SU-DHL-6 (cell line): ENCODE measurements around the gene FYTTD1.

ENCODE experiments used
- H2AFZ ChIP-seq: fragments of 200-600 bp; sonication (generic); 2 replicates; pipeline ENCODE4 v1.6.1; 2014; ENCODE audit warnings: low read depth, mild to moderate bottlenecking, moderate library complexity, mixed read lengths, antibody characterized with exemption, low read length; ENCODE audit not compliant: severe bottlenecking
- H3F3A ChIP-seq: fragments of 200-600 bp; shearing (Covaris generic); 2 replicates; pipeline ENCODE4 v1.6.0; 2016; ENCODE audit warnings: antibody characterized with exemption, mild to moderate bottlenecking; ENCODE audit not compliant: insufficient read depth
- H3K27ac ChIP-seq: fragments of 200-600 bp; sonication (generic); 2 replicates; pipeline ENCODE4 v1.5.1; 2016; ENCODE audit warnings: low read depth, mild to moderate bottlenecking, low read length, moderate library complexity, mixed read lengths
- H3K27me3 ChIP-seq: fragments of 200-600 bp; sonication (generic), shearing (Covaris generic); 2 replicates; pipeline ENCODE4 v1.6.0; 2014; ENCODE audit warnings: mild to moderate bottlenecking, low read length
- H3K36me3 ChIP-seq: fragments of 200-600 bp; sonication (generic); 2 replicates; pipeline ENCODE4 v1.6.1; 2014; ENCODE audit warnings: mild to moderate bottlenecking, low read length, mixed read lengths
- H3K4me2 ChIP-seq: fragments of 300-600, 200-600 bp; shearing (Covaris generic), sonication (generic); 2 replicates; pipeline ENCODE4 v1.6.0; 2014; ENCODE audit warnings: low read length, low read depth, mild to moderate bottlenecking; ENCODE audit not compliant: poor library complexity, severe bottlenecking
- H3K4me3 ChIP-seq: fragments of 200-600 bp; sonication (generic); 2 replicates; pipeline ENCODE4 v1.5.1; 2014; ENCODE audit warnings: antibody characterized with exemption, low read length, mild to moderate bottlenecking, mixed read lengths; ENCODE audit not compliant: insufficient read depth, poor library complexity, severe bottlenecking
- H3K79me2 ChIP-seq: fragments of 200-600 bp; sonication (generic); 2 replicates; pipeline ENCODE4 v1.6.1; 2014; ENCODE audit warnings: mild to moderate bottlenecking, low read length, moderate library complexity; ENCODE audit not compliant: insufficient read depth
- H3K9ac ChIP-seq: fragments of 200-600 bp; sonication (generic); 2 replicates; pipeline ENCODE4 v1.7.0; 2014; ENCODE audit warnings: mild to moderate bottlenecking, low read length
- H3K9me2 ChIP-seq: fragments of 200-600 bp; sonication (generic); replicated peaks from 2 replicates; pipeline ENCODE4 v1.6.1; 2014; ENCODE audit warnings: low read length; ENCODE audit not compliant: insufficient read depth
- H3K9me3 ChIP-seq: fragments of 200-600 bp; sonication (generic); 2 replicates; pipeline ENCODE4 v1.6.1; 2014; ENCODE audit warnings: low read length, mixed read lengths; ENCODE audit not compliant: insufficient read depth
- H4K20me1 ChIP-seq: fragments of 200-600 bp; sonication (generic); 2 replicates; pipeline ENCODE4 v1.6.1; 2014; ENCODE audit warnings: low read depth, mild to moderate bottlenecking, antibody characterized with exemption, low read length, moderate library complexity, mixed read lengths
- EZH2phosphoT487 ChIP-seq: fragments of 200-600 bp; sonication (generic), shearing (Covaris generic); conservative IDR thresholded peaks from 2 replicates; pipeline ENCODE4 v1.6.1; 2018; ENCODE audit warnings: mild to moderate bottlenecking, antibody characterized with exemption, low read length, moderate library complexity, mixed read lengths
- TF ChIP-seq, protein P1 (sequence below): fragments of 200-600 bp; sonication (generic); IDR thresholded peaks from one replicate; pipeline ENCODE4 v1.5.1; 2017; ENCODE audit warnings: antibody characterized with exemption, mild to moderate bottlenecking, low read length, moderate library complexity; ENCODE audit not compliant: insufficient read depth, poor library complexity, severe bottlenecking

FYTTD1 gene

DNA sequence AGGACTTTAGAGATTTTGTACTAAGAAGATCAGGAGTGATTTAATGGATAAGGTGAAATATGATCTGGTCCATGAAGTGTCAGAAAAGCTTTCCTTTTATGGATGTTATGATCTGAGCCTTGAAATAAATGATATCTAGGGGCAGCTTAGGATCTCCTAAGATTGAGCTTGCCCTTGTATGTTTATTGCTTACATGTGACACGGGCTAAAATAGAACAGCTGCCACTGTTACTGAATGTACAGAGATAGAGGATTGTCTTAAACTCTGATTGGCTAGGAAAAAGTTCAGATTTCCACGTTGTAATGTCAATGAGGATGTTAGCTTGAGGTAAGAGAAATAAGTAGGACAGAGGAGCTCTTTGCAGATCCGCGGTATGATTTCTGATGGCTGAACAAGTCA lies 8.8 kb downstream of the FYTTD1 start:
- Histone ChIP-seq H4K20me1 (no peaks in the 10 kb centered on the region), H3K27ac (no peak overlapping the region), H3K9me2 (no peaks in the 10 kb centered on the region), H3K9me3 (no peaks in the 10 kb centered on the region), H3K4me2 (no peak overlapping the region), H3K36me3 (peaks cover 10% of the 10 kb centered on the region; the same call in 1 of the 2 replicates), H3F3A (no peaks in the 10 kb centered on the region), H3K9ac (no peak overlapping the region), H2AFZ (no peak overlapping the region), H3K4me3 (no peak overlapping the region), H3K79me2 (no peaks in the 10 kb centered on the region; the same call in 1 of the 2 replicates), H3K27me3 (no peaks in the 10 kb centered on the region)
- TF ChIP-seq EZH2phosphoT487: no peak
- TF ChIP-seq, protein P1, sequence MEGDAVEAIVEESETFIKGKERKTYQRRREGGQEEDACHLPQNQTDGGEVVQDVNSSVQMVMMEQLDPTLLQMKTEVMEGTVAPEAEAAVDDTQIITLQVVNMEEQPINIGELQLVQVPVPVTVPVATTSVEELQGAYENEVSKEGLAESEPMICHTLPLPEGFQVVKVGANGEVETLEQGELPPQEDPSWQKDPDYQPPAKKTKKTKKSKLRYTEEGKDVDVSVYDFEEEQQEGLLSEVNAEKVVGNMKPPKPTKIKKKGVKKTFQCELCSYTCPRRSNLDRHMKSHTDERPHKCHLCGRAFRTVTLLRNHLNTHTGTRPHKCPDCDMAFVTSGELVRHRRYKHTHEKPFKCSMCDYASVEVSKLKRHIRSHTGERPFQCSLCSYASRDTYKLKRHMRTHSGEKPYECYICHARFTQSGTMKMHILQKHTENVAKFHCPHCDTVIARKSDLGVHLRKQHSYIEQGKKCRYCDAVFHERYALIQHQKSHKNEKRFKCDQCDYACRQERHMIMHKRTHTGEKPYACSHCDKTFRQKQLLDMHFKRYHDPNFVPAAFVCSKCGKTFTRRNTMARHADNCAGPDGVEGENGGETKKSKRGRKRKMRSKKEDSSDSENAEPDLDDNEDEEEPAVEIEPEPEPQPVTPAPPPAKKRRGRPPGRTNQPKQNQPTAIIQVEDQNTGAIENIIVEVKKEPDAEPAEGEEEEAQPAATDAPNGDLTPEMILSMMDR: no peak

- no peaks in the 10 kb centered on the region for H3F3A ChIP-seq
- H3K4me3 ChIP-seq: no peak overlapping the region
- H3K4me2 ChIP-seq: no peak overlapping the region
- no peaks in the 10 kb centered on the region for H3K27me3 ChIP-seq
- no peak overlapping the region for H2AFZ ChIP-seq
- no peaks in the 10 kb centered on the region for H3K9me3 ChIP-seq
- no peaks in the 10 kb centered on the region for H3K79me2 ChIP-seq
- H3K27ac ChIP-seq: no peak overlapping the region
- H4K20me1 ChIP-seq: no peaks in the 10 kb centered on the region
- no peaks in the 10 kb centered on the region for H3K9me2 ChIP-seq
- H3K36me3 ChIP-seq: peaks cover 10% of the 10 kb centered on the region; the same call in 1 of the 2 replicates
- TF ChIP-seq, protein P1: no peak
- TF ChIP-seq EZH2phosphoT487: no peak
- no peak overlapping the region for H3K9ac ChIP-seq
Measured at GRCh38 chr3:197761784-197762183, 12.1 kb downstream of the FYTTD1 start.

DNA sequence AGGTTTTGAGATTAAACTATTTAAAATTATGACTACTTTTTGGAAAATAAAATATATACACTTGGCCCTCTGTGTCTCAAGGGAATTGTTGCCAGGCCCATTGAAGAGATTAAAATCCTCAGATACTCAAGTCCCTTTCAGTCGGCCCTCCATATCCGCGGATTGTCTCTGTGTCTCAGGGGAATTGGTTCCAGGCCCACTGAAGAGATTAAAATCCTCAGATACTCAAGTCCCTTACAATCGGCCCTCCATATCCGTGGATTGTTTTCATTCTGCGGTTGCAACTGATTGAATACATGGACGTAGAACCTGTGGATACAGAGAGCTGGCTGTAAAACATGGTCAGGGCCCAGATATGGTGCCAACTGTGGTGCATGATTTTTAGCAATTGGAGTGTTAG lies 25.6 kb downstream of the FYTTD1 start:
- Histone ChIP-seq H3K79me2 (no peaks in the 10 kb centered on the region), H2AFZ (no peak overlapping the region), H3F3A (0 out of 2 replicates have a peak, but pooled peaks cover 3% of the 10 kb centered on the region), H3K9me3 (no peaks in the 10 kb centered on the region), H4K20me1 (no peaks in the 10 kb centered on the region), H3K27me3 (no peaks in the 10 kb centered on the region), H3K27ac (no peak overlapping the region), H3K4me2 (no peak overlapping the region), H3K4me3 (no peak overlapping the region), H3K36me3 (peaks cover 4% of the 10 kb centered on the region; the same call in 1 of the 2 replicates), H3K9ac (no peak overlapping the region), H3K9me2 (no peaks in the 10 kb centered on the region)
- TF ChIP-seq EZH2phosphoT487: no peak
- TF ChIP-seq, protein P1: no peak
